HepG2 (cell line): ENCODE measurements around the gene NAT14. TPM values are rescaled to one million over a fixed set of nuclear protein-coding genes. Genes with fewer than 3 reads are reported as not detected.

Experiments
- ARNTL ChIP-seq: sonication (generic); formaldehyde crosslinking; IDR thresholded peaks from 2 replicates; pipeline ENCODE4 v1.4.0; 2020; ENCODE audit warnings: mild to moderate bottlenecking, missing genetic modification reagents
- GATAD2A ChIP-seq: IDR thresholded peaks from 2 replicates; pipeline ENCODE4 v1.6.1; 2016
- HNRNPK ChIP-seq: fragments of 200-400 bp; formaldehyde crosslinking; IDR thresholded peaks from 2 replicates; pipeline ENCODE4 v1.6.1; 2018; ENCODE audit warnings: low read length, low read depth, moderate library complexity, mild to moderate bottlenecking; ENCODE audit not compliant: poor library complexity, severe bottlenecking
- HOXA3 ChIP-seq: sonication (generic); formaldehyde crosslinking; IDR thresholded peaks from 2 replicates; pipeline ENCODE4 v1.5.0; 2020; ENCODE audit warnings: missing genetic modification reagents
- MAFF ChIP-seq: IDR thresholded peaks from 2 replicates; pipeline ENCODE4 v1.6.1; 2011; ENCODE audit warnings: low read depth, low read length, improper control_type of control experiment
- MIER2 ChIP-seq: IDR thresholded peaks from 2 replicates; pipeline ENCODE4 v1.6.1; 2016; ENCODE audit warnings: missing biosample characterization, missing genetic modification reagents
- MLLT10 ChIP-seq: sonication (generic); formaldehyde crosslinking; IDR thresholded peaks from 2 replicates; pipeline ENCODE4 v1.4.0; 2020; ENCODE audit warnings: missing genetic modification reagents
- NFIB ChIP-seq: sonication (generic); formaldehyde crosslinking; IDR thresholded peaks from 2 replicates; pipeline ENCODE4 v1.9.0; 2021; ENCODE audit warnings: missing genetic modification reagents, mild to moderate bottlenecking, borderline replicate concordance
- SAFB2 ChIP-seq: sonication (generic); formaldehyde crosslinking; IDR thresholded peaks from 2 replicates; pipeline ENCODE4 v1.5.1; 2020; ENCODE audit warnings: missing genetic modification reagents, low read depth, mild to moderate bottlenecking, borderline replicate concordance
- SRSF4 ChIP-seq: fragments of 200-400 bp; formaldehyde crosslinking; IDR thresholded peaks from one replicate; pipeline ENCODE4 v1.6.1; 2018; ENCODE audit warnings: mild to moderate bottlenecking, low read depth, low read length, moderate library complexity; ENCODE audit not compliant: poor library complexity, severe bottlenecking
- ZFP37 ChIP-seq: sonication (generic); formaldehyde crosslinking; IDR thresholded peaks from 2 replicates; pipeline ENCODE4 v1.4.0; 2020; ENCODE audit warnings: missing genetic modification reagents, borderline replicate concordance
- ZNF432 ChIP-seq: sonication (generic); formaldehyde crosslinking; IDR thresholded peaks from 2 replicates; pipeline ENCODE4 v1.5.0; 2020; ENCODE audit warnings: missing genetic modification reagents, mild to moderate bottlenecking, borderline replicate concordance
- ZNF441 ChIP-seq: sonication (generic); formaldehyde crosslinking; IDR thresholded peaks from 2 replicates; pipeline ENCODE4 v1.7.0; 2021; ENCODE audit warnings: missing genetic modification reagents, borderline replicate concordance
- ZNF460 ChIP-seq: sonication (generic); formaldehyde crosslinking; IDR thresholded peaks from 2 replicates; pipeline ENCODE4 v1.5.1; 2020; ENCODE audit warnings: missing genetic modification reagents, mild to moderate bottlenecking, borderline replicate concordance
- ZNF547 ChIP-seq: sonication (generic); formaldehyde crosslinking; IDR thresholded peaks from 2 replicates; pipeline ENCODE4 v1.5.1; 2020; ENCODE audit warnings: mild to moderate bottlenecking, missing genetic modification reagents
- ZNF558 ChIP-seq: sonication (generic); formaldehyde crosslinking; IDR thresholded peaks from 2 replicates; pipeline ENCODE4 v1.9.0; 2022; ENCODE audit warnings: mild to moderate bottlenecking, missing genetic modification reagents, borderline replicate concordance
- ZNF768 ChIP-seq: sonication (generic); formaldehyde crosslinking; IDR thresholded peaks from 2 replicates; pipeline ENCODE4 v1.4.0; 2020; ENCODE audit warnings: missing genetic modification reagents
- polyA plus RNA-seq, 8 experiments: library from polyadenylated mRNA; depleted of rRNA in 3 of 8; stranded (reverse) in 7 of 8; unstranded in 1 of 8; fragments of >200 nt; fragmentation: Illumina TruSeq in 4 of 8; extraction: Trizol in 4 of 8; gene quantifications; 2 replicates each; pipeline versions ENCODE4 v1.2.1 to v1.2.3, GENCODE V29; 2011 to 2016; ENCODE audit warnings: low read depth in 4 of 8, missing spikeins in 1 of 8, mixed read lengths in 1 of 8; ENCODE audit not compliant: insufficient read depth in 1 of 8
- total RNA-seq, 5 experiments: library from RNA; depleted of rRNA; stranded (reverse); fragments of >200 nt; fragmentation: Illumina TruSeq; extraction: Trizol; gene quantifications; 2 replicates each; pipeline ENCODE4 v1.2.3, GENCODE V29; 2016; ENCODE audit warnings: low read depth in 1 of 5
- TF ChIP-seq, protein P1 (sequence below): sonication (generic); formaldehyde crosslinking; conservative IDR thresholded peaks from 2 replicates; pipeline ENCODE4 v1.5.0; 2020; ENCODE audit warnings: missing genetic modification reagents
- TF ChIP-seq, protein P2 (sequence below): sonication (generic); formaldehyde crosslinking; IDR thresholded peaks from 2 replicates; pipeline ENCODE4 v1.4.0; 2020; ENCODE audit warnings: missing genetic modification reagents
- TF ChIP-seq, protein P3 (sequence below): sonication (generic); formaldehyde crosslinking; IDR thresholded peaks from 2 replicates; pipeline ENCODE4 v1.4.0; 2020; ENCODE audit warnings: missing genetic modification reagents
- TF ChIP-seq, protein P4 (sequence below): IDR thresholded peaks from 2 replicates; pipeline ENCODE4 v1.6.1; 2016; ENCODE audit warnings: missing compliant biosample characterization, missing genetic modification reagents, borderline replicate concordance

NAT14 gene
- total and polyA plus RNA-seq, 2 of the 13 experiments (the other 11 are each of a cell fraction or from before 2014, with no cell fraction given) = 20.7 to 22.3 TPM

DNA sequence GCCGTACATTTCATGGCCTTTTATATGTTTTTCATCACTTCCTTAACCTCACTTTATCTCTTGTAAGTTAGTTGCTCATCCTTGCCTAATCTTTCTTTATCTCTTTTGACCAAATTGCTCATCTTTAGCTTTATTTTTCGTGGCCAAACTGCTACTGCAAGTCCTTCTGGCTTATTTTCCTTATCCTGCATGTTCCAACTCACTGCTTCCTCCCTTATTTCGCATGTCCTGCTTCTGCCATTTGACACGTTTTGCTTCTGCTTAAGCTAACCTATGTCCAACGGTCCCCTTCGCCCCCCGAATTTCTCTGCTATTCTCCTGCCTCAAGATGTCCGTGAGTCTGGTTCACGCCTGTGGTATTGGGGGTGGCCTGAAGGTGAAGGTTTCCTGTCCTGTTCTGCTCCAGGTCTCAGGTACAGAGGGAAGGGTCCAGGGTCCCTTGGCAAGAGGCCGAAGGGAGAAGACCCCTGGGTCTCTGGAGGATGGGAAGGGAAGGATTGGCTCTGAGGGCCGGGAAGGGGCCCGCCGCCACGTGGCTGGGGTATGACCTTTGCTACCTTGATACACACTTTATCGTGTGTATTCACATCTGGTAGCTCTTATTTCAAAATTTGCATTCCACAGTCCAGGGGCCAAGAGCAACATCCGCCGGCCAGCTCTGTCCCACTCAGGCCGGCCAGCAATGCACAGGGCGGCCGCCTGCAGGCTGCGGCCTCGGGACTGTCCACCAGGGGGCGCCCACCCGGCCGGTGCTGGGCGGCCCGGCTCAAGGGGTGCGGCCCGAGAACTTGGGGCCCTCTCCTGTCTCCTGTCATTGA is 17.5 kb upstream of the NAT14 start (continued):
- TF ChIP-seq, protein P1, sequence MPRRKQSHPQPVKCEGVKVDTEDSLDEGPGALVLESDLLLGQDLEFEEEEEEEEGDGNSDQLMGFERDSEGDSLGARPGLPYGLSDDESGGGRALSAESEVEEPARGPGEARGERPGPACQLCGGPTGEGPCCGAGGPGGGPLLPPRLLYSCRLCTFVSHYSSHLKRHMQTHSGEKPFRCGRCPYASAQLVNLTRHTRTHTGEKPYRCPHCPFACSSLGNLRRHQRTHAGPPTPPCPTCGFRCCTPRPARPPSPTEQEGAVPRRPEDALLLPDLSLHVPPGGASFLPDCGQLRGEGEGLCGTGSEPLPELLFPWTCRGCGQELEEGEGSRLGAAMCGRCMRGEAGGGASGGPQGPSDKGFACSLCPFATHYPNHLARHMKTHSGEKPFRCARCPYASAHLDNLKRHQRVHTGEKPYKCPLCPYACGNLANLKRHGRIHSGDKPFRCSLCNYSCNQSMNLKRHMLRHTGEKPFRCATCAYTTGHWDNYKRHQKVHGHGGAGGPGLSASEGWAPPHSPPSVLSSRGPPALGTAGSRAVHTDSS (CRISPR knock-in tag) = no peak
- TF ChIP-seq NFIB (no peak), MIER2 (CRISPR knock-in tag) (peak; percentile 31; the same call in 1 of the 2 replicates), ZNF441 (CRISPR knock-in tag) (no peak; the same call in 1 of the 2 replicates), MAFF (no peak), ZNF768 (peak; percentile 77), ZNF432 (CRISPR knock-in tag) (no peak), HOXA3 (CRISPR knock-in tag) (peak; percentile 57; the same call in 1 of the 2 replicates), ZNF460 (CRISPR knock-in tag) (no peak), GATAD2A (CRISPR knock-in tag) (no peak; the same call in 1 of the 2 replicates), SAFB2 (CRISPR knock-in tag) (no peak), SRSF4 (no peak), ZNF558 (no peak), ZFP37 (CRISPR knock-in tag) (no peak), ARNTL (CRISPR knock-in tag) (no peak), ZNF547 (CRISPR knock-in tag) (no peak), HNRNPK (no peak), MLLT10 (CRISPR knock-in tag) (no peak)
- TF ChIP-seq, protein P2, sequence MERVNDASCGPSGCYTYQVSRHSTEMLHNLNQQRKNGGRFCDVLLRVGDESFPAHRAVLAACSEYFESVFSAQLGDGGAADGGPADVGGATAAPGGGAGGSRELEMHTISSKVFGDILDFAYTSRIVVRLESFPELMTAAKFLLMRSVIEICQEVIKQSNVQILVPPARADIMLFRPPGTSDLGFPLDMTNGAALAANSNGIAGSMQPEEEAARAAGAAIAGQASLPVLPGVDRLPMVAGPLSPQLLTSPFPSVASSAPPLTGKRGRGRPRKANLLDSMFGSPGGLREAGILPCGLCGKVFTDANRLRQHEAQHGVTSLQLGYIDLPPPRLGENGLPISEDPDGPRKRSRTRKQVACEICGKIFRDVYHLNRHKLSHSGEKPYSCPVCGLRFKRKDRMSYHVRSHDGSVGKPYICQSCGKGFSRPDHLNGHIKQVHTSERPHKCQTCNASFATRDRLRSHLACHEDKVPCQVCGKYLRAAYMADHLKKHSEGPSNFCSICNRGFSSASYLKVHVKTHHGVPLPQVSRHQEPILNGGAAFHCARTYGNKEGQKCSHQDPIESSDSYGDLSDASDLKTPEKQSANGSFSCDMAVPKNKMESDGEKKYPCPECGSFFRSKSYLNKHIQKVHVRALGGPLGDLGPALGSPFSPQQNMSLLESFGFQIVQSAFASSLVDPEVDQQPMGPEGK = 0 out of 2 replicates have a peak, but pooled peaks have one; percentile 39
- TF ChIP-seq, protein P3, sequence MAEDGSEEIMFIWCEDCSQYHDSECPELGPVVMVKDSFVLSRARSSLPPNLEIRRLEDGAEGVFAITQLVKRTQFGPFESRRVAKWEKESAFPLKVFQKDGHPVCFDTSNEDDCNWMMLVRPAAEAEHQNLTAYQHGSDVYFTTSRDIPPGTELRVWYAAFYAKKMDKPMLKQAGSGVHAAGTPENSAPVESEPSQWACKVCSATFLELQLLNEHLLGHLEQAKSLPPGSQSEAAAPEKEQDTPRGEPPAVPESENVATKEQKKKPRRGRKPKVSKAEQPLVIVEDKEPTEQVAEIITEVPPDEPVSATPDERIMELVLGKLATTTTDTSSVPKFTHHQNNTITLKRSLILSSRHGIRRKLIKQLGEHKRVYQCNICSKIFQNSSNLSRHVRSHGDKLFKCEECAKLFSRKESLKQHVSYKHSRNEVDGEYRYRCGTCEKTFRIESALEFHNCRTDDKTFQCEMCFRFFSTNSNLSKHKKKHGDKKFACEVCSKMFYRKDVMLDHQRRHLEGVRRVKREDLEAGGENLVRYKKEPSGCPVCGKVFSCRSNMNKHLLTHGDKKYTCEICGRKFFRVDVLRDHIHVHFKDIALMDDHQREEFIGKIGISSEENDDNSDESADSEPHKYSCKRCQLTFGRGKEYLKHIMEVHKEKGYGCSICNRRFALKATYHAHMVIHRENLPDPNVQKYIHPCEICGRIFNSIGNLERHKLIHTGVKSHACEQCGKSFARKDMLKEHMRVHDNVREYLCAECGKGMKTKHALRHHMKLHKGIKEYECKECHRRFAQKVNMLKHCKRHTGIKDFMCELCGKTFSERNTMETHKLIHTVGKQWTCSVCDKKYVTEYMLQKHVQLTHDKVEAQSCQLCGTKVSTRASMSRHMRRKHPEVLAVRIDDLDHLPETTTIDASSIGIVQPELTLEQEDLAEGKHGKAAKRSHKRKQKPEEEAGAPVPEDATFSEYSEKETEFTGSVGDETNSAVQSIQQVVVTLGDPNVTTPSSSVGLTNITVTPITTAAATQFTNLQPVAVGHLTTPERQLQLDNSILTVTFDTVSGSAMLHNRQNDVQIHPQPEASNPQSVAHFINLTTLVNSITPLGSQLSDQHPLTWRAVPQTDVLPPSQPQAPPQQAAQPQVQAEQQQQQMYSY (CRISPR knock-in tag) = no peak; the same call in 1 of the 2 replicates
- TF ChIP-seq, protein P4, sequence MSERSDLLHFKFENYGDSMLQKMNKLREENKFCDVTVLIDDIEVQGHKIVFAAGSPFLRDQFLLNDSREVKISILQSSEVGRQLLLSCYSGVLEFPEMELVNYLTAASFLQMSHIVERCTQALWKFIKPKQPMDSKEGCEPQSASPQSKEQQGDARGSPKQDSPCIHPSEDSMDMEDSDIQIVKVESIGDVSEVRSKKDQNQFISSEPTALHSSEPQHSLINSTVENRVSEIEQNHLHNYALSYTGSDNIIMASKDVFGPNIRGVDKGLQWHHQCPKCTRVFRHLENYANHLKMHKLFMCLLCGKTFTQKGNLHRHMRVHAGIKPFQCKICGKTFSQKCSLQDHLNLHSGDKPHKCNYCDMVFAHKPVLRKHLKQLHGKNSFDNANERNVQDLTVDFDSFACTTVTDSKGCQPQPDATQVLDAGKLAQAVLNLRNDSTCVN (CRISPR knock-in tag) = no peak; the same call in 1 of the 2 replicates
